A673 (cell line): ENCODE results near the gene CCDC148.

Source experiments
- EZH2 ChIP-seq: fragments of 200-600 bp; sonication (generic); IDR thresholded peaks from 2 replicates; pipeline ENCODE4 v1.6.1; 2017; ENCODE audit warnings: borderline replicate concordance, low read depth, mild to moderate bottlenecking, mixed read lengths, antibody characterized with exemption, low read length; ENCODE audit not compliant: poor library complexity, severe bottlenecking
- TF ChIP-seq, protein P1 (sequence below): fragments of 300-800, 200-600 bp; sonication (generic); conservative IDR thresholded peaks from 2 replicates; pipeline ENCODE4 v1.5.1; 2017; ENCODE audit warnings: low read depth, mild to moderate bottlenecking, antibody characterized with exemption, low read length, moderate library complexity, mixed read lengths

DNA sequence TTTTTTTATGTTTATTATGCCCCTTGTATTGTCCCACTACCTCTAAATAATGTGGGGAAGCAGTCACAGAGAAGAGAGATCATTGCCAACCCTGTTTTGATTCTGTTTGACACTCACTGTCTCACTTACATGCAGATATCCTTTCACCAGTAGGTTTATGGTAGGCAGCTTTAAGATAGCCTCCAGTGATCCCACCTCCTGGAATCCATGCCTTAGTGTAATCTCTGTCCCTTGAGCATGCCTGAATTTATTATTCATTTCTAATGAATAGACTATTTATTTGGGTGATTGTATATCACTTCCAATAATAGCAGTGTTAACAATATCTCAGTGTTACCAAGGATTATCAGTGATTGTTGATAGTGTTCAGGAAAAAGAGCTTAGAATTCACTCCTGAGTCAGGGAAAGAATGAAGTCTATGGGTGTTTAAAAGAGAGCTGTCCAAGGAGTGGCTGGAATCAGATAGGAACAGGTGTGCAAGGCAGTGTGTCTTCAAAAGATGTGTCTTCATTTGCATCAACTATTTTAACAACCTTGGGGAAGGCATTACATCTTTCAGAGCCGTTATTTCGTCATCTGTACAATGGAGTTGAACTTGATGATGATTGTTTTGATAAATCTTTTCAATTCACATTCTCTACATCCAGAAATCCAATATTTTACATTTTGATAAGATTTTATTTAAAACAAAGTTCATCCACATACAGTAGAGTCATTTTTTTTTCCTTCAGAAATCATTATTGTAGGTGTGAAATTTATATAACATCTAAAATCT lies 32.1 kb upstream of the CCDC148 start:
- TF ChIP-seq, protein P1, sequence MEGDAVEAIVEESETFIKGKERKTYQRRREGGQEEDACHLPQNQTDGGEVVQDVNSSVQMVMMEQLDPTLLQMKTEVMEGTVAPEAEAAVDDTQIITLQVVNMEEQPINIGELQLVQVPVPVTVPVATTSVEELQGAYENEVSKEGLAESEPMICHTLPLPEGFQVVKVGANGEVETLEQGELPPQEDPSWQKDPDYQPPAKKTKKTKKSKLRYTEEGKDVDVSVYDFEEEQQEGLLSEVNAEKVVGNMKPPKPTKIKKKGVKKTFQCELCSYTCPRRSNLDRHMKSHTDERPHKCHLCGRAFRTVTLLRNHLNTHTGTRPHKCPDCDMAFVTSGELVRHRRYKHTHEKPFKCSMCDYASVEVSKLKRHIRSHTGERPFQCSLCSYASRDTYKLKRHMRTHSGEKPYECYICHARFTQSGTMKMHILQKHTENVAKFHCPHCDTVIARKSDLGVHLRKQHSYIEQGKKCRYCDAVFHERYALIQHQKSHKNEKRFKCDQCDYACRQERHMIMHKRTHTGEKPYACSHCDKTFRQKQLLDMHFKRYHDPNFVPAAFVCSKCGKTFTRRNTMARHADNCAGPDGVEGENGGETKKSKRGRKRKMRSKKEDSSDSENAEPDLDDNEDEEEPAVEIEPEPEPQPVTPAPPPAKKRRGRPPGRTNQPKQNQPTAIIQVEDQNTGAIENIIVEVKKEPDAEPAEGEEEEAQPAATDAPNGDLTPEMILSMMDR, result no peak
- TF ChIP-seq EZH2, result no peak
